IMR-90 (cell line): ENCODE data around the gene ECSCR. TPM values are rescaled to one million over a fixed set of nuclear protein-coding genes. Genes with fewer than 3 reads are reported as not detected.

Experiments used
- ATAC-seq: fragments of 200-7000 bp; cut with Tn5 transposase; 2 replicates; pipeline ENCODE4 v1.9.1; 2020; ENCODE audit warnings: low read depth, mild to moderate bottlenecking, moderate library complexity
- BruUV-seq: library from RNA; stranded (reverse); fragments of 400-500 nt; replicated peaks from 2 replicates; lab custom pipeline; 2021; lab: Mats Ljungman, UMichigan
- CTCF ChIA-PET: fragments of 300-600 bp; formaldehyde crosslinking; extraction: SDS; loops from one replicate; lab custom pipeline; 2021; ENCODE audit warnings: antibody characterized with exemption; lab: Yijun Ruan, JAX
- POLR2A ChIA-PET: fragments of 300-600 bp; sonication (Branson Sonifier 250); formaldehyde crosslinking; loops from one replicate; lab custom pipeline; 2022; ENCODE audit warnings: antibody characterized with exemption; ENCODE audit not compliant: unreplicated experiment; lab: Charles Lee
- DNase-seq: peaks from one replicate; pipeline ENCODE4 v3.0.0; 2013
- H2AFZ ChIP-seq: replicated peaks from 2 replicates; pipeline ENCODE3; 2013; ENCODE audit warnings: low read length, mild to moderate bottlenecking; ENCODE audit not compliant: poor library complexity
- H2AK5ac ChIP-seq: 2 replicates; pipeline ENCODE4 v1.6.1; 2013; ENCODE audit warnings: low read depth, low read length, inconsistent platforms
- H2AK9ac ChIP-seq: replicated peaks from 2 replicates; pipeline ENCODE3; 2013; ENCODE audit warnings: mild to moderate bottlenecking, low read depth, low read length, moderate library complexity; ENCODE audit not compliant: poor library complexity
- H2BK120ac ChIP-seq: 2 replicates; pipeline ENCODE4 v1.6.1; 2013; ENCODE audit warnings: low read depth, low read length, inconsistent platforms
- H2BK15ac ChIP-seq: 3 replicates; pipeline ENCODE4 v1.6.1; 2013; ENCODE audit warnings: low read depth, low read length, inconsistent platforms
- H2BK20ac ChIP-seq: 2 replicates; pipeline ENCODE4 v1.6.1; 2013; ENCODE audit warnings: low read depth, mild to moderate bottlenecking, inconsistent platforms, low read length, moderate library complexity
- H2BK5ac ChIP-seq: 2 replicates; pipeline ENCODE4 v1.6.1; 2013; ENCODE audit warnings: mild to moderate bottlenecking, low read depth, low read length, inconsistent platforms; ENCODE audit not compliant: poor library complexity, severe bottlenecking
- H3K14ac ChIP-seq: replicated peaks from 2 replicates; pipeline ENCODE4 v1.6.1; 2013; ENCODE audit warnings: low read depth, low read length, inconsistent platforms
- H3K18ac ChIP-seq: 2 replicates; pipeline ENCODE4 v1.6.1; 2013; ENCODE audit warnings: low read depth, low read length, control low read depth
- H3K23ac ChIP-seq: 2 replicates; pipeline ENCODE4 v1.6.1; 2013; ENCODE audit warnings: low read depth, low read length, inconsistent platforms
- H3K27ac ChIP-seq: 2 replicates; pipeline ENCODE4 v1.5.1; 2013; ENCODE audit warnings: mild to moderate bottlenecking, control low read depth, low read length; ENCODE audit not compliant: insufficient read depth
- H3K27me3 ChIP-seq: 2 replicates; pipeline ENCODE4 v1.6.1; 2013; ENCODE audit warnings: low read length; ENCODE audit not compliant: control insufficient read depth, insufficient read depth
- H3K36me3 ChIP-seq: 2 replicates; pipeline ENCODE4 v1.6.1; 2013; ENCODE audit warnings: low read length, mixed read lengths; ENCODE audit not compliant: control insufficient read depth, insufficient read depth
- H3K4ac ChIP-seq: 2 replicates; pipeline ENCODE4 v1.6.1; 2013; ENCODE audit warnings: low read depth, low read length, inconsistent platforms
- H3K4me1 ChIP-seq: 2 replicates; pipeline ENCODE4 v1.6.1; 2013; ENCODE audit warnings: low read length, mixed read lengths; ENCODE audit not compliant: control insufficient read depth, insufficient read depth
- H3K4me2 ChIP-seq: 2 replicates; pipeline ENCODE4 v1.6.1; 2013; ENCODE audit warnings: low read depth, mild to moderate bottlenecking, control low read depth, low read length, moderate library complexity
- H3K4me3 ChIP-seq: 2 replicates; pipeline ENCODE4 v1.5.1; 2013; ENCODE audit warnings: low read depth, mild to moderate bottlenecking, control low read depth, low read length, moderate library complexity; ENCODE audit not compliant: insufficient read depth
- H3K56ac ChIP-seq: 2 replicates; pipeline ENCODE4 v1.6.1; 2013; ENCODE audit warnings: low read length, inconsistent platforms; ENCODE audit not compliant: insufficient read depth; ENCODE audit errors: extremely low read depth
- H3K79me1 ChIP-seq, 2 experiments: 2 replicates each; pipeline ENCODE4 v1.6.1; 2013; ENCODE audit warnings: low read length in 2 of 2, inconsistent platforms in 1 of 2, low read depth in 1 of 2
- H3K9ac ChIP-seq: 2 replicates; pipeline ENCODE4 v1.6.1; 2013; ENCODE audit warnings: low read depth, low read length, control low read depth
- H3K9me1 ChIP-seq: 2 replicates; pipeline ENCODE4 v1.6.1; 2013; ENCODE audit warnings: low read length, inconsistent platforms; ENCODE audit not compliant: insufficient read depth
- H3K9me3 ChIP-seq: 2 replicates; pipeline ENCODE4 v1.6.1; 2013; ENCODE audit warnings: low read length; ENCODE audit not compliant: control insufficient read depth, insufficient read depth
- H4K20me1 ChIP-seq: 2 replicates; pipeline ENCODE4 v1.6.1; 2013; ENCODE audit warnings: low read length, inconsistent platforms; ENCODE audit not compliant: insufficient read depth
- H4K5ac ChIP-seq: 2 replicates; pipeline ENCODE4 v1.6.1; 2013; ENCODE audit warnings: mild to moderate bottlenecking, low read depth, low read length, control low read depth
- H4K8ac ChIP-seq, 2 experiments: 2 replicates each; pipeline ENCODE4 v1.6.1; 2013; ENCODE audit warnings: low read depth in 2 of 2, low read length in 2 of 2, control low read depth in 1 of 2, inconsistent platforms in 1 of 2
- H4K91ac ChIP-seq: 2 replicates; pipeline ENCODE4 v1.6.1; 2013; ENCODE audit warnings: low read depth, low read length, inconsistent platforms; ENCODE audit not compliant: insufficient read depth
- BHLHE40 ChIP-seq: fragments of 150-350 bp; IDR thresholded peaks from 2 replicates; pipeline ENCODE4 v1.6.1; 2016; ENCODE audit warnings: mild to moderate bottlenecking, low read depth, low read length
- CEBPB ChIP-seq: IDR thresholded peaks from 2 replicates; pipeline ENCODE4 v1.6.1; 2012; ENCODE audit warnings: low read depth, low read length, improper control_type of control experiment
- CHD1 ChIP-seq: IDR thresholded peaks from 2 replicates; pipeline ENCODE4 v1.6.1; 2012; ENCODE audit warnings: low read depth, low read length, improper control_type of control experiment
- CTCF ChIP-seq: conservative IDR thresholded peaks from 2 replicates; pipeline ENCODE4 v1.5.1; 2012; ENCODE audit warnings: mild to moderate bottlenecking, low read depth, low read length, improper control_type of control experiment
- FOS ChIP-seq: fragments of 150-350 bp; IDR thresholded peaks from 2 replicates; pipeline ENCODE4 v1.6.1; 2016; ENCODE audit warnings: low read depth, low read length
- MAFK ChIP-seq: IDR thresholded peaks from 2 replicates; pipeline ENCODE4 v1.6.1; 2012; ENCODE audit warnings: low read depth, low read length, improper control_type of control experiment
- MAZ ChIP-seq: IDR thresholded peaks from 2 replicates; pipeline ENCODE4 v1.6.1; 2012; ENCODE audit warnings: low read depth, mild to moderate bottlenecking, low read length, improper control_type of control experiment, moderate library complexity, borderline replicate concordance
- MXI1 ChIP-seq: IDR thresholded peaks from 2 replicates; pipeline ENCODE4 v1.6.1; 2012; ENCODE audit warnings: low read depth, mild to moderate bottlenecking, low read length, moderate library complexity, borderline replicate concordance
- NFE2L2 ChIP-seq: fragments of 150-350 bp; IDR thresholded peaks from 2 replicates; pipeline ENCODE4 v1.6.1; 2016; ENCODE audit warnings: low read depth, mild to moderate bottlenecking, low read length
- POLR2A ChIP-seq: IDR thresholded peaks from 2 replicates; pipeline ENCODE4 v1.6.1; 2012; ENCODE audit warnings: mild to moderate bottlenecking, low read depth, low read length
- RAD21 ChIP-seq: IDR thresholded peaks from 2 replicates; pipeline ENCODE4 v1.6.1; 2012; ENCODE audit warnings: low read length, improper control_type of control experiment
- RCOR1 ChIP-seq: IDR thresholded peaks from 2 replicates; pipeline ENCODE4 v1.6.1; 2012; ENCODE audit warnings: mild to moderate bottlenecking, low read length, improper control_type of control experiment; ENCODE audit not compliant: insufficient replicate concordance
- RFX5 ChIP-seq: IDR thresholded peaks from 2 replicates; pipeline ENCODE4 v1.8.0; 2012; ENCODE audit warnings: low read depth, mild to moderate bottlenecking, low read length, moderate library complexity
- SMC3 ChIP-seq: fragments of 150-350 bp; IDR thresholded peaks from 2 replicates; pipeline ENCODE4 v1.6.1; 2016; ENCODE audit warnings: low read depth, mild to moderate bottlenecking, antibody characterized with exemption, low read length, moderate library complexity
- WGBS, 2 experiments: methylation state at CpG; one replicate each; pipeline versions ENCODE4 v1.1.5 to v1.1.7; 2013; ENCODE audit warnings: missing lambda C conversion rate in 2 of 2; ENCODE audit not compliant: insufficient read length in 1 of 2; ENCODE audit errors: extremely low coverage in 2 of 2; 5-methylcytosine and 5-hydroxymethylcytosine counted together
- dilution Hi-C: fragments of 300-500 bp; cut with HindIII; formaldehyde crosslinking; loops from one replicate; pipeline ENCODE4 v1.14.3; 2018; ENCODE audit warnings: low sequenced_read_pairs; ENCODE audit not compliant: unreplicated experiment
- in situ Hi-C: fragments of 300-500 bp; cut with MboI; formaldehyde crosslinking; loops from 3 replicates; pipeline ENCODE4 v1.14.3; 2019; ENCODE audit warnings: low sequenced_read_pairs, inconsistent platforms, mixed read lengths
- intact Hi-C: fragments of 100-400 bp; cut with micrococcal nuclease; formaldehyde crosslinking; loops from 2 replicates; pipeline ENCODE4 v1.10.0; 2022
- polyA plus RNA-seq, 3 experiments: library from polyadenylated mRNA; depleted of rRNA; stranded (reverse); fragments of >200 nt; gene quantifications; 2 replicates each; pipeline ENCODE4 v1.2.3, GENCODE V29; 2012; ENCODE audit warnings: low replicate concordance in 1 of 3
- total RNA-seq: library from RNA; depleted of rRNA; stranded (reverse); fragments of >200 nt; gene quantifications from 2 replicates; pipeline ENCODE4 v1.2.3, GENCODE V29; 2012

Gene ECSCR
- total and polyA plus RNA-seq, 2 of the 4 experiments (the other 2 are of a cell fraction), result 3.6 to 3.9 TPM

GRCh38 chr5:139406963-139407362, 55.6 kb downstream of the ECSCR start:
- intact Hi-C loops, result no loop called here
- H3K56ac ChIP-seq, result no peak overlapping the region
- no peaks in the 10 kb centered on the region for H3K27me3 ChIP-seq
- H3K4me1 ChIP-seq, result peaks cover 6% of the 10 kb centered on the region
- BruUV-seq, result no TSS peak
- H4K20me1 ChIP-seq, result no peaks in the 10 kb centered on the region; the same call in 1 of the 2 replicates
- no peak overlapping the region for H3K27ac ChIP-seq
- H3K18ac ChIP-seq, result no peak overlapping the region
- H2BK5ac ChIP-seq, result no peak overlapping the region
- no peak overlapping the region for H2AFZ ChIP-seq
- no peak overlapping the region for H2AK9ac ChIP-seq
- POLR2A ChIA-PET, result no interaction called here
- H3K4me2 ChIP-seq, result no peak overlapping the region
- H2BK20ac ChIP-seq, result no peak overlapping the region
- no peak overlapping the region for H2BK120ac ChIP-seq
- H3K79me1 ChIP-seq, result peaks cover 0 to 14% of the 10 kb centered on the region in 2 experiments; a peak in 1 of 4 replicates
- H3K4me3 ChIP-seq, result no peak overlapping the region
- no peak overlapping the region for H4K91ac ChIP-seq
- no peak overlapping the region for H3K4ac ChIP-seq
- H3K9me1 ChIP-seq, result peaks cover 8% of the 10 kb centered on the region
- no peak for TF ChIP-seq MAZ
- TF ChIP-seq NFE2L2, result no peak
- TF ChIP-seq RAD21, result no peak
- no peak for TF ChIP-seq MAFK
- TF ChIP-seq RFX5, result no peak
- TF ChIP-seq CTCF, result no peak
- no peak for TF ChIP-seq POLR2A
- TF ChIP-seq SMC3, result no peak
- no peak for TF ChIP-seq CHD1
- TF ChIP-seq MXI1, result no peak
- TF ChIP-seq RCOR1, result no peak
- no peak for TF ChIP-seq CEBPB
- no peak for TF ChIP-seq BHLHE40
- TF ChIP-seq FOS, result no peak
- no peak overlapping the region for H2BK15ac ChIP-seq
- no peak overlapping the region for H3K14ac ChIP-seq
- dilution Hi-C loops, result loop anchor here (25.0 kb wide), 1 partner anchor 105 kb away; no protein-coding TSS in a partner anchor
- H2AK5ac ChIP-seq, result no peak overlapping the region
- no peak overlapping the region for H3K23ac ChIP-seq
- CTCF ChIA-PET, result no interaction called here
- no peak overlapping the region for H4K8ac ChIP-seq
- no peaks in the 10 kb centered on the region for H3K36me3 ChIP-seq
- no peak overlapping the region for H4K5ac ChIP-seq
- WGBS, 2 experiments, result 79% methylated on average over 2 of the region's 2 CpGs; no CpG with 5 or more reads in 1 of the 2 experiments
- H3K9me3 ChIP-seq, result no peaks in the 10 kb centered on the region
- in situ Hi-C loops, result no loop called here
- H3K9ac ChIP-seq, result no peak overlapping the region
- ATAC-seq (no peak), DNase-seq (no peak)
